Panc1 (cell line): ENCODE data around the gene UTP20. TPM values are rescaled to one million over a fixed set of nuclear protein-coding genes. Genes with fewer than 3 reads are reported as not detected.

ENCODE experiments used
- ATAC-seq: fragments of 200-7000 bp; cut with Tn5 transposase; 2 replicates; pipeline ENCODE4 v1.9.1; 2020; ENCODE audit warnings: mild to moderate bottlenecking, moderate library complexity
- Bru-seq: library from RNA; stranded (reverse); fragments of 400-500 nt; gene quantifications from one replicate; lab custom pipeline; 2021; lab: Mats Ljungman, UMichigan
- BruChase-seq, 2 experiments: library from RNA; stranded (reverse); fragments of 400-500 nt; gene quantifications; one replicate each; lab custom pipeline; 2021; lab: Mats Ljungman, UMichigan
- BruUV-seq: library from RNA; stranded (reverse); fragments of 400-500 nt; replicated peaks from 2 replicates; lab custom pipeline; 2021; lab: Mats Ljungman, UMichigan
- CTCF ChIA-PET: fragments of 300-600 bp; sonication (Branson Sonifier 250); formaldehyde crosslinking; loops from one replicate; lab custom pipeline; 2022; ENCODE audit warnings: antibody characterized with exemption; lab: Charles Lee
- POLR2A ChIA-PET: fragments of 300-600 bp; sonication (Branson Sonifier 250); formaldehyde crosslinking; loops from one replicate; lab custom pipeline; 2022; ENCODE audit warnings: antibody characterized with exemption; lab: Charles Lee
- DNase-seq: peaks from one replicate; pipeline ENCODE4 v3.0.0-alpha.2; 2010; ENCODE audit warnings: low read depth, low spot score
- H3K27ac ChIP-seq: 2 replicates; pipeline ENCODE4 v1.5.1; 2011; ENCODE audit warnings: mild to moderate bottlenecking, low read length, inconsistent platforms
- H3K27me3 ChIP-seq: fragments of 200-500 bp; sonication (Bioruptor generic); 2 replicates; pipeline ENCODE4 v1.6.0; 2014; ENCODE audit warnings: low read length, inconsistent platforms; ENCODE audit not compliant: control insufficient read depth, insufficient read depth
- H3K36me3 ChIP-seq: fragments of 200-500 bp; sonication (Bioruptor generic); 2 replicates; pipeline ENCODE4 v1.5.1; 2014; ENCODE audit warnings: inconsistent platforms, mild to moderate bottlenecking, low read length, moderate library complexity; ENCODE audit not compliant: control insufficient read depth, insufficient read depth
- H3K4me1 ChIP-seq: 2 replicates; pipeline ENCODE4 v1.5.1; 2011; ENCODE audit warnings: inconsistent platforms, mild to moderate bottlenecking, low read length, moderate library complexity; ENCODE audit not compliant: control insufficient read depth, insufficient read depth
- H3K4me3 ChIP-seq, 2 experiments: 2 replicates each; pipeline ENCODE4 v1.5.1; 2011 to 2012; ENCODE audit warnings: low read depth in 2 of 2, low read length in 2 of 2, mild to moderate bottlenecking in 2 of 2, inconsistent platforms in 1 of 2, moderate library complexity in 1 of 2
- H3K9me3 ChIP-seq: fragments of 200-500 bp; sonication (Bioruptor generic); 2 replicates; pipeline ENCODE4 v1.5.1; 2014; ENCODE audit warnings: low read depth, mild to moderate bottlenecking, inconsistent platforms, low read length, moderate library complexity; ENCODE audit not compliant: control insufficient read depth, insufficient read depth
- CTCF ChIP-seq: fragments of 450-650 bp; IDR thresholded peaks from 2 replicates; pipeline ENCODE4 v1.5.1; 2017; ENCODE audit warnings: mild to moderate bottlenecking
- POLR2AphosphoS5 ChIP-seq: IDR thresholded peaks from 2 replicates; pipeline ENCODE4 v1.6.1; 2012; ENCODE audit warnings: mild to moderate bottlenecking, low read depth, low read length, moderate library complexity
- REST ChIP-seq, 2 experiments: IDR thresholded peaks; 2 replicates each; pipeline ENCODE4 v1.6.1; 2011 to 2012; ENCODE audit warnings: low read depth in 2 of 2, control low read depth in 1 of 2, low read length in 1 of 2, mild to moderate bottlenecking in 1 of 2, moderate library complexity in 1 of 2; ENCODE audit not compliant: insufficient read depth in 1 of 2
- SIN3A ChIP-seq: IDR thresholded peaks from 2 replicates; pipeline ENCODE4 v1.6.1; 2012; ENCODE audit warnings: low read depth, mild to moderate bottlenecking, low read length, moderate library complexity, borderline replicate concordance; ENCODE audit not compliant: insufficient read depth
- TCF7L2 ChIP-seq: IDR thresholded peaks from 2 replicates; pipeline ENCODE4 v1.6.1; 2011; ENCODE audit warnings: mild to moderate bottlenecking, low read depth, low read length, inconsistent platforms
- in situ Hi-C: cut with HindIII; loops from 2 replicates; pipeline ENCODE4 v1.10.0; 2016; ENCODE audit warnings: low sequenced_read_pairs, low pct_unique_long_range_greater_than_20kb
- intact Hi-C: fragments of 100-400 bp; cut with micrococcal nuclease; formaldehyde crosslinking; loops from one replicate; pipeline ENCODE4 v1.10.0; 2022; ENCODE audit not compliant: unreplicated experiment
- long read RNA-seq: library from polyadenylated mRNA; unstranded; transcript quantifications from one replicate; pipeline ENCODE4 v2.0.0, GENCODE V29; 2021; ENCODE audit not compliant: unreplicated experiment
- polyA plus RNA-seq: library from polyadenylated mRNA; unstranded; fragments of >200 nt; gene quantifications from one replicate; pipeline ENCODE4 v1.2.1, GENCODE V29; 2012; ENCODE audit warnings: missing spikeins; ENCODE audit not compliant: insufficient read length
- total RNA-seq: library from RNA; stranded (reverse); gene quantifications from one replicate; pipeline ENCODE4 v1.2.1, GENCODE V29; 2021; ENCODE audit not compliant: unreplicated experiment

The UTP20 gene
- total RNA-seq = 33.5 TPM
- polyA plus RNA-seq = 8.1 TPM
- Bru-seq, nascent RNA = percentile 79 among the genes with signal in this experiment
- percentile 81 among the genes with signal in this experiment for BruChase-seq, experiment 1, labeled RNA remaining after a 2-hour chase
- percentile 89 among the genes with signal in this experiment for BruChase-seq, experiment 2, labeled RNA remaining after a 6-hour chase
- long read RNA-seq, partial matches to known transcripts = 22 of 26 reads
- long read RNA-seq, other reads (novel, unspliced or antisense) = 4 of 26 reads

- DNase-seq (peak; percentile 54), ATAC-seq (peak; percentile 100)
- BruUV-seq = no TSS peak
- CTCF ChIA-PET = no interaction called here
- H3K4me3 ChIP-seq = peak within 1 kb of the TSS; percentile 99 to 100
- H3K9me3 ChIP-seq = no peaks in the 10 kb centered on the region
- POLR2A ChIA-PET = interaction anchor here (0.7 kb wide), 1 partner anchor 840 kb away, joined by 13 read pairs; no protein-coding TSS in a partner anchor
- intact Hi-C loops = no loop called here
- H3K4me1 ChIP-seq = peaks cover 6% of the 10 kb centered on the region
- in situ Hi-C loops = no loop called here
- peak within 1 kb of the TSS; percentile 95 for H3K27ac ChIP-seq
- no peaks in the 10 kb centered on the region; the same call in 1 of the 2 replicates for H3K27me3 ChIP-seq
- H3K36me3 ChIP-seq = peaks cover 7% of the 10 kb centered on the region; the same call in 1 of the 2 replicates
- TF ChIP-seq TCF7L2 (no peak), POLR2AphosphoS5 (peak; percentile 82), SIN3A (peak; percentile 92), CTCF (no peak), REST (IDR thresholded peaks at IDR 0.05; ENCODE audit: insufficient read depth in 1 of 2, low read depth in 2 of 2, low read length in 1 of 2) (no peak)
Observed at GRCh38 chr12:101280006-101280505, at the start of gene UTP20. TSS of gene UTP20 (plus strand) at chr12:101280105. CDS start at chr12:101280283, 178 bp downstream.

- TF ChIP-seq CTCF = no peak
- no peak for TF ChIP-seq POLR2AphosphoS5
- TF ChIP-seq REST (IDR thresholded peaks at IDR 0.05; ENCODE audit: insufficient read depth in 1 of 2, low read depth in 2 of 2, low read length in 1 of 2) = no peak
- TF ChIP-seq TCF7L2 = no peak
- no peak for TF ChIP-seq SIN3A
- H3K9me3 ChIP-seq = no peaks in the 10 kb centered on the region
- ATAC-seq (no peak), DNase-seq (no peak)
- in situ Hi-C loops = no loop called here
- no peak overlapping the region for H3K27ac ChIP-seq
- H3K4me1 ChIP-seq = no peaks in the 10 kb centered on the region
- H3K36me3 ChIP-seq = no peaks in the 10 kb centered on the region
- intact Hi-C loops = no loop called here
- CTCF ChIA-PET = no interaction called here
- POLR2A ChIA-PET = no interaction called here
- BruUV-seq = no TSS peak
- H3K4me3 ChIP-seq = no peak overlapping the region
- no peaks in the 10 kb centered on the region for H3K27me3 ChIP-seq
Observed at GRCh38 chr12:101230547-101230946, 49.4 kb upstream of the UTP20 start.
